Cardiac fibroblast (primary cell): ENCODE results near the gene TWNK.

ENCODE experiments used
- DNase-seq, 2 donors: peaks; one replicate each; pipeline versions ENCODE4 v3.0.0 to v3.0.0-alpha.2; 2010; ENCODE audit warnings: low read depth in 2 of 2
- H3K4me3 ChIP-seq, 2 donors: replicated peaks in 1 of 2; 1 replicate in 1 of 2; 2 replicates in 1 of 2; pipeline ENCODE4 v1.5.1; 2011; ENCODE audit warnings: low read depth in 2 of 2, low read length in 2 of 2, mild to moderate bottlenecking in 2 of 2, moderate library complexity in 1 of 2
- TF ChIP-seq, protein P1 (sequence below): IDR thresholded peaks from one replicate; pipeline ENCODE4 v1.5.1; 2011; ENCODE audit warnings: low read depth, mild to moderate bottlenecking, low read length, inconsistent platforms

TWNK gene

DNA sequence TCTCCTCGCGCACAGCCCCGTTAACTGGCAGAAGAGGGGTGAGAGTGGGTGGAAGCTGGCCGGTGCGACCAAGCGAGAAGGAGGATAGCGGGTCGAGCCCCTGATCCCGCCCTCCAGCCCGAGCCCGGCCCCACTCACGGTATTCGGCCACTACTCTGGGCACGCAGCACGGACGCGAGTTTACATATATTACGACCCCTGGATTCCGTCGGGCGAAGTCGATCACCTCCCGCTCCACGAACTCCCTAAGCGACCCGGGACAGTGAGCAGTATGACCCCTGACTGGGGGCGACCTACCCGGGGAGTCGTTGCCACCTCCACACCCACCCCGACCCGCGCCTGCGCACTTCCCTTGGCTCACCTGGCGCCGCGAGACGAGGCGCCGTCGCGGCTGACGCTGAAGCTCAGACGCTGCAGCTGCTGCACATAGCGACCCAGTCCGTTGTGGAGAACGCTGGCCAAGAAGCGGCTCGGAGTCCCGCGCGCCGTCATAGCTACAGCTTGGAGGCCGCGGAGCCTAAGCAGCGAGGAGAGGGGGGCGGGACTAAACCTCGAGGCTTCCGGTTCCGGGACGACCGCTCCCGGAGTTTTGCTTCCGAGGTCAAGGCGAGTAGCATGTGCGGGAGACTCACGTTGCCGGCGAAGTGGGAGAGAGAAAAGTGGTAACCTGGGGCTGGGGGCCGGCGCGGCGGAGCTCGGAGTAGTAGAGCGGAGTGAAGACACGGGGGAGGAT lies at the start of gene TWNK, which contains the start of gene MRPL43:
Gene TWNK (plus strand): TSS at position 592 of the 733 bp plus-strand sequence. CDS start 668 bp downstream, outside the sequence.
Gene MRPL43 (minus strand): TSS at position 546 of the 733 bp plus-strand sequence. CDS start 54 bp downstream, at position 492.
- TF ChIP-seq, protein P1, sequence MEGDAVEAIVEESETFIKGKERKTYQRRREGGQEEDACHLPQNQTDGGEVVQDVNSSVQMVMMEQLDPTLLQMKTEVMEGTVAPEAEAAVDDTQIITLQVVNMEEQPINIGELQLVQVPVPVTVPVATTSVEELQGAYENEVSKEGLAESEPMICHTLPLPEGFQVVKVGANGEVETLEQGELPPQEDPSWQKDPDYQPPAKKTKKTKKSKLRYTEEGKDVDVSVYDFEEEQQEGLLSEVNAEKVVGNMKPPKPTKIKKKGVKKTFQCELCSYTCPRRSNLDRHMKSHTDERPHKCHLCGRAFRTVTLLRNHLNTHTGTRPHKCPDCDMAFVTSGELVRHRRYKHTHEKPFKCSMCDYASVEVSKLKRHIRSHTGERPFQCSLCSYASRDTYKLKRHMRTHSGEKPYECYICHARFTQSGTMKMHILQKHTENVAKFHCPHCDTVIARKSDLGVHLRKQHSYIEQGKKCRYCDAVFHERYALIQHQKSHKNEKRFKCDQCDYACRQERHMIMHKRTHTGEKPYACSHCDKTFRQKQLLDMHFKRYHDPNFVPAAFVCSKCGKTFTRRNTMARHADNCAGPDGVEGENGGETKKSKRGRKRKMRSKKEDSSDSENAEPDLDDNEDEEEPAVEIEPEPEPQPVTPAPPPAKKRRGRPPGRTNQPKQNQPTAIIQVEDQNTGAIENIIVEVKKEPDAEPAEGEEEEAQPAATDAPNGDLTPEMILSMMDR = no peak
- DNase-seq = peak; percentile 73 to 77
- peak within 1 kb of the TSS; percentile 97 to 100 for H3K4me3 ChIP-seq

DNA sequence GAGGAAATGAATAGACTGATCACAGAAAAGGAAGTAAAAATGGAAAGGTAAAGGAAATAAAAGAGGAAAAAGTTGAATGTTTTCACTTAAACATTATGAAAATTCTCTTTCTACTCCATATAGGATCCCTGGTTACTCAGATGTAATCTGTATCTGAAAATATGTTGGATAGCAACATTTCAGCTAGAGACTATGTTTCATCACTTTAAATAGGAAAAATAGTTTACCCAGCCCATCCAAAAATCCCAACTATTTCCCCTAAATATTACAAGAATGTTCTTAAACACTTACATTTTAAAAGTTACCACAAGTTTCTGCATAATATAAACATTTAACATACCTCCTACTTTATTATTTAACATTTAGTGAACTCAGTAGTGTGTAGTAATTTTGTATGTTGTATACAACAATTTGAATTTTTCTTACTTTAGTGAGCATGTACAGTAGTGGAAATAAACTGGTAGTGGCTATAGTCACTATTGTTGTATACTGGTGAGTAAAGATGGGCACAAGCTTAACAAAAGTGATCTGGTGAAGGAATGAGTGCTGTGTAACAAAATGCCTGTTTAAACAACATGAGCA lies 47.5 kb upstream of the TWNK start:
- TF ChIP-seq, protein P1 = no peak
- H3K4me3 ChIP-seq = no peak overlapping the region
- no peak for DNase-seq

DNA sequence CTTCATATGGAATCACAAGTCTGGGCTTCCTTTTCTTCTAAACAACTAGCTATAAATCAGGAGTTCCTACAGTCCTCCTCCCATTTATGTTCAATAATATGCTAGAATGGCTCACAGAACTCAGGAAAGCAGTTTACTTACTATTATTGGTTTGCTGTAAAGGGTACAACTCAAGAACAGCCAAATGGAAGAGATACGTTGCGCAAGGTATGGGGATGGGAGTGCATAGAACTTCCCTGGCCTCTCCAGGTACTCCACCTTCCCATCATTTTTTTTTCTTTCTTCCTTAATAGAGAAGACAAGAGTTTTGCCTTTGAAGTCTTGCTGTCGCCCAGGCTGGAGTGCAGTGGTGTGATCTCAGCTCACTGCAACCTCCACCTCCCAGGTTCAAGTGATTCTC lies 45.1 kb upstream of the TWNK start:
- no peak for DNase-seq
- TF ChIP-seq, protein P1 = no peak
- no peak overlapping the region for H3K4me3 ChIP-seq

DNA sequence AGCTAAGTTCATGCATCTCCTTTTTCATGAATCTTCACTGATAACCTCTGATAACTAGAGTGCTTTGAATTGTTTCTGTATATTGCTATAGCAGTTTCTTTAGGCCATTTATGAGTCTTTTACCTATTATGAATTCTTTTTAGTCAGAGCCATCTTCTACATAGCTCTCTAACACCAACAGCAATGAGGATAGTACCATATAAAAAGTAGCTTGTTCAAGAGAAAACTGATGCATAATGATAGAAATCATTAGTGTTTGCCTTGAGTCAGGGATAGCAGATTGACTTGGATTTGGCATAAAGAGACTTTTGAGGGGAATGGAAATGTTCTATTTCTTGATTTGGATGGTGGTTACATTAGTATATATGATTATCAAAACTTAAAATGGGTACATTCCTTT lies 43.8 kb upstream of the TWNK start:
- DNase-seq = no peak
- TF ChIP-seq, protein P1 = no peak
- no peak overlapping the region for H3K4me3 ChIP-seq

DNA sequence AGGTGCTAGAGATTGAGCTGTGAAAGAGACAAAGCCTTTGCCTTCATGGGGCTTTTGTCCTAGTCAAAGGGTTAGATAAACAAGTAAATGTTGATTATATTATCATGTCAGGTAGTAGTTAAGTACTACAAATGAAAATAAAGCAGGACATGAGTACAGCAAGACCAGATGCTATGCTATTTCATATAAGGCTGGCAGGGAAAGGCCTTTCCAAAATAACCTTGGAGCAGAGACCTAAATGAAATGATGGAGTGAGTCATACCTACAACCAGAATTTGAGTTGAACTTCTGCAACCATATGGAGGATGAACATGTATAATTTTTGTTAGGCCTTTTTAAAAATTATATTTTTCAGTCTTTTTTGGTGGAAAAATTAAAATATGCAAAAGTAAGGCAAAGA lies 41.6 kb upstream of the TWNK start:
- no peak for DNase-seq
- H3K4me3 ChIP-seq = no peak overlapping the region
- TF ChIP-seq, protein P1 = no peak

DNA sequence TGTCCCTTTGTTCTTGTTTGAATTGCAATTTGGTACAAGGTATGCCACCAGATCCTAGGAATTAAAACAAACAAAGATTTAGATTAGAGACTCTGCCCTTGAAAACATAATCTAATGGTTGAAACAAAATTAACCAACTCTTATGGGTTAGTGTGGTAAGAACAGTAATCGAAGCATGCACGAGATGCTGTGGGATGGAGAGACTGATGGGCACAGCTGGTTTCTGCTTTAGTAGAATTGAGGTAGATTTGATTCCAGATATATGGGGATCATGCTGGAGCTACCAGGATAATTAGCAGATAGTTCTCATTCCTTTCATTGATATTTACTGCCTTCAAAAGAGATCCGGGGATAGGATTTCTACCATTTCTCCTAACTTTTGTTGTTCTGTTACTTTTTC lies 38.4 kb upstream of the TWNK start:
- TF ChIP-seq, protein P1 = no peak
- H3K4me3 ChIP-seq = no peak overlapping the region
- no peak for DNase-seq
